ENCODE measurements around the gene ANKRD42. TPM values are rescaled to one million over a fixed set of nuclear protein-coding genes. Genes with fewer than 3 reads are reported as not detected.
A peak's percentile ranks its signal among the peaks of the same experiment; 100 is the strongest.

ANKRD42 gene
- total and polyA plus RNA-seq, 9 of the 15 experiments (the other 6 are each of a cell fraction or from before 2014, with no cell fraction given) = 2.8 to 9.1 (median 6.1) TPM

DNA sequence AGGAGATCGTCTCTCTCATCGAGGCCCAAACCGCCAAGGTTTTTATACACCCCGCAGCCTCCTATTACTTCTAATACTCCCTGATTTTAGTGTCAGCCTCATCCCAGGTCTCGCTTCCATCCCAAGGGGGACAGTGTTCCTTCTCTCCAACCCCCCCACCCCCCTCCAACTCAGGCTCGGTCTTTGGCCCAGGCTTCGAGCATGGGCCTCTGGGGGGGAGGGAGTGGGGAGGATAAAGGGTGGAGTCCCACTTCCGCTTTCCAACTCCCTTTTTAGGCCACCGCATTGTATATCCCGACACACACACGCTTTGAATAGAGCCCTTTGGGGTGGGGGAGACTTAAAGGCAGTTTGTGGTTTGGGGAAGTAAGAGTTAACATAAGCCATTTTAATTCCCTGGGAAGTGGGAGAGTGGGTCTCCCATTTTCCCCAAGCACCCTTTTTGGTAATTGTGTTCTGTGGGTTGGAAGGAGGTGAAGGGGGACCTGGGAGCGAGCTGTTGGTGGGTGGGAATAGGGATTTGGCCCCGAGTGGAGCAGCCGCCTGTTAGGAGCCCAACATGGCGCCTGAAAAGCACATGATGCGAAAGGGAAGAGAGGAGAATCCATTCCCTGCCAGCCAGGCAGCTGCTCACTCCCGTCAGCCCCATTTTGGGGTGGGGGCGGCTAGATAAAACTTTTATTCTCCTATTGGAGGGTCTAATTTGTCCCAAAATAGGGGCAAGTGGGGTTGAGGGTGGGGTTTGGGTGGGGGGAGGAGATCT is 35.7 kb upstream of the ANKRD42 start (continued):
- TF ChIP-seq, protein P1, sequence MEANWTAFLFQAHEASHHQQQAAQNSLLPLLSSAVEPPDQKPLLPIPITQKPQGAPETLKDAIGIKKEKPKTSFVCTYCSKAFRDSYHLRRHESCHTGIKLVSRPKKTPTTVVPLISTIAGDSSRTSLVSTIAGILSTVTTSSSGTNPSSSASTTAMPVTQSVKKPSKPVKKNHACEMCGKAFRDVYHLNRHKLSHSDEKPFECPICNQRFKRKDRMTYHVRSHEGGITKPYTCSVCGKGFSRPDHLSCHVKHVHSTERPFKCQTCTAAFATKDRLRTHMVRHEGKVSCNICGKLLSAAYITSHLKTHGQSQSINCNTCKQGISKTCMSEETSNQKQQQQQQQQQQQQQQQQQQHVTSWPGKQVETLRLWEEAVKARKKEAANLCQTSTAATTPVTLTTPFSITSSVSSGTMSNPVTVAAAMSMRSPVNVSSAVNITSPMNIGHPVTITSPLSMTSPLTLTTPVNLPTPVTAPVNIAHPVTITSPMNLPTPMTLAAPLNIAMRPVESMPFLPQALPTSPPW (CRISPR knock-in tag; IDR thresholded peaks at IDR 0.05) = peak; percentile 95
- TF ChIP-seq ATF7 (IDR thresholded peaks at IDR 0.05) (peak; percentile 37; the same call in 1 of the 2 replicates), ZNF444 (CRISPR knock-in tag; IDR thresholded peaks at IDR 0.05) (peak; percentile 30; the same call in 1 of the 2 replicates), STAT5A (IDR thresholded peaks at IDR 0.05; ENCODE audit: borderline replicate concordance, low read length) (0 out of 2 replicates have a peak, but pooled peaks have one; percentile 32), SPI1 (IDR thresholded peaks at IDR 0.05; ENCODE audit: borderline replicate concordance, low read depth, low read length) (peak; percentile 99), CBFA2T2 (conservative IDR thresholded peaks at IDR 0.05) (no peak), ELF4 (CRISPR knock-in tag; IDR thresholded peaks at IDR 0.05) (0 out of 2 replicates have a peak, but pooled peaks have one; percentile 66), ZNF140 (CRISPR knock-in tag; IDR thresholded peaks at IDR 0.05) (no peak), BRD4 (IDR thresholded peaks at IDR 0.05) (peak; percentile 92), GATA2 (CRISPR knock-in tag; IDR thresholded peaks at IDR 0.05) (no peak), CBFB (CRISPR knock-in tag; IDR thresholded peaks at IDR 0.05) (no peak), SREBF1 (IDR thresholded peaks at IDR 0.05; ENCODE audit: borderline replicate concordance, low read depth, low read length) (no peak), ETV6 (IDR thresholded peaks at IDR 0.05; ENCODE audit: borderline replicate concordance in 1 of 2, low read depth in 2 of 2, low read length in 1 of 2) (no peak), ETV6 (CRISPR knock-in tag; IDR thresholded peaks at IDR 0.05; ENCODE audit: borderline replicate concordance) (no peak), ZBTB1 (CRISPR knock-in tag; IDR thresholded peaks at IDR 0.05; ENCODE audit: borderline replicate concordance, low read depth) (no peak), DDX20 (tag; IDR thresholded peaks at IDR 0.05; ENCODE audit: low read depth) (no peak), BDP1 (IDR thresholded peaks at IDR 0.05; ENCODE audit: insufficient read depth, insufficient read length) (no peak), ZNF354B (CRISPR knock-in tag; IDR thresholded peaks at IDR 0.05) (no peak)
- TF ChIP-seq, protein P2, sequence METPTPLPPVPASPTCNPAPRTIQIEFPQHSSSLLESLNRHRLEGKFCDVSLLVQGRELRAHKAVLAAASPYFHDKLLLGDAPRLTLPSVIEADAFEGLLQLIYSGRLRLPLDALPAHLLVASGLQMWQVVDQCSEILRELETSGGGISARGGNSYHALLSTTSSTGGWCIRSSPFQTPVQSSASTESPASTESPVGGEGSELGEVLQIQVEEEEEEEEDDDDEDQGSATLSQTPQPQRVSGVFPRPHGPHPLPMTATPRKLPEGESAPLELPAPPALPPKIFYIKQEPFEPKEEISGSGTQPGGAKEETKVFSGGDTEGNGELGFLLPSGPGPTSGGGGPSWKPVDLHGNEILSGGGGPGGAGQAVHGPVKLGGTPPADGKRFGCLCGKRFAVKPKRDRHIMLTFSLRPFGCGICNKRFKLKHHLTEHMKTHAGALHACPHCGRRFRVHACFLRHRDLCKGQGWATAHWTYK (CRISPR knock-in tag; IDR thresholded peaks at IDR 0.05) = 0 out of 2 replicates have a peak, but pooled peaks have one; percentile 38
- TF ChIP-seq, protein P3, sequence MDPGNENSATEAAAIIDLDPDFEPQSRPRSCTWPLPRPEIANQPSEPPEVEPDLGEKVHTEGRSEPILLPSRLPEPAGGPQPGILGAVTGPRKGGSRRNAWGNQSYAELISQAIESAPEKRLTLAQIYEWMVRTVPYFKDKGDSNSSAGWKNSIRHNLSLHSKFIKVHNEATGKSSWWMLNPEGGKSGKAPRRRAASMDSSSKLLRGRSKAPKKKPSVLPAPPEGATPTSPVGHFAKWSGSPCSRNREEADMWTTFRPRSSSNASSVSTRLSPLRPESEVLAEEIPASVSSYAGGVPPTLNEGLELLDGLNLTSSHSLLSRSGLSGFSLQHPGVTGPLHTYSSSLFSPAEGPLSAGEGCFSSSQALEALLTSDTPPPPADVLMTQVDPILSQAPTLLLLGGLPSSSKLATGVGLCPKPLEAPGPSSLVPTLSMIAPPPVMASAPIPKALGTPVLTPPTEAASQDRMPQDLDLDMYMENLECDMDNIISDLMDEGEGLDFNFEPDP (CRISPR knock-in tag; IDR thresholded peaks at IDR 0.05) = no peak
- TF ChIP-seq, protein P4, sequence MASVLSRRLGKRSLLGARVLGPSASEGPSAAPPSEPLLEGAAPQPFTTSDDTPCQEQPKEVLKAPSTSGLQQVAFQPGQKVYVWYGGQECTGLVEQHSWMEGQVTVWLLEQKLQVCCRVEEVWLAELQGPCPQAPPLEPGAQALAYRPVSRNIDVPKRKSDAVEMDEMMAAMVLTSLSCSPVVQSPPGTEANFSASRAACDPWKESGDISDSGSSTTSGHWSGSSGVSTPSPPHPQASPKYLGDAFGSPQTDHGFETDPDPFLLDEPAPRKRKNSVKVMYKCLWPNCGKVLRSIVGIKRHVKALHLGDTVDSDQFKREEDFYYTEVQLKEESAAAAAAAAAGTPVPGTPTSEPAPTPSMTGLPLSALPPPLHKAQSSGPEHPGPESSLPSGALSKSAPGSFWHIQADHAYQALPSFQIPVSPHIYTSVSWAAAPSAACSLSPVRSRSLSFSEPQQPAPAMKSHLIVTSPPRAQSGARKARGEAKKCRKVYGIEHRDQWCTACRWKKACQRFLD (CRISPR knock-in tag; IDR thresholded peaks at IDR 0.05) = no peak
- TF ChIP-seq, protein P5, sequence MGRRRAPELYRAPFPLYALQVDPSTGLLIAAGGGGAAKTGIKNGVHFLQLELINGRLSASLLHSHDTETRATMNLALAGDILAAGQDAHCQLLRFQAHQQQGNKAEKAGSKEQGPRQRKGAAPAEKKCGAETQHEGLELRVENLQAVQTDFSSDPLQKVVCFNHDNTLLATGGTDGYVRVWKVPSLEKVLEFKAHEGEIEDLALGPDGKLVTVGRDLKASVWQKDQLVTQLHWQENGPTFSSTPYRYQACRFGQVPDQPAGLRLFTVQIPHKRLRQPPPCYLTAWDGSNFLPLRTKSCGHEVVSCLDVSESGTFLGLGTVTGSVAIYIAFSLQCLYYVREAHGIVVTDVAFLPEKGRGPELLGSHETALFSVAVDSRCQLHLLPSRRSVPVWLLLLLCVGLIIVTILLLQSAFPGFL (CRISPR knock-in tag; IDR thresholded peaks at IDR 0.05) = no peak
